ENCODE results near the gene PSAP.

PSAP gene

DNA sequence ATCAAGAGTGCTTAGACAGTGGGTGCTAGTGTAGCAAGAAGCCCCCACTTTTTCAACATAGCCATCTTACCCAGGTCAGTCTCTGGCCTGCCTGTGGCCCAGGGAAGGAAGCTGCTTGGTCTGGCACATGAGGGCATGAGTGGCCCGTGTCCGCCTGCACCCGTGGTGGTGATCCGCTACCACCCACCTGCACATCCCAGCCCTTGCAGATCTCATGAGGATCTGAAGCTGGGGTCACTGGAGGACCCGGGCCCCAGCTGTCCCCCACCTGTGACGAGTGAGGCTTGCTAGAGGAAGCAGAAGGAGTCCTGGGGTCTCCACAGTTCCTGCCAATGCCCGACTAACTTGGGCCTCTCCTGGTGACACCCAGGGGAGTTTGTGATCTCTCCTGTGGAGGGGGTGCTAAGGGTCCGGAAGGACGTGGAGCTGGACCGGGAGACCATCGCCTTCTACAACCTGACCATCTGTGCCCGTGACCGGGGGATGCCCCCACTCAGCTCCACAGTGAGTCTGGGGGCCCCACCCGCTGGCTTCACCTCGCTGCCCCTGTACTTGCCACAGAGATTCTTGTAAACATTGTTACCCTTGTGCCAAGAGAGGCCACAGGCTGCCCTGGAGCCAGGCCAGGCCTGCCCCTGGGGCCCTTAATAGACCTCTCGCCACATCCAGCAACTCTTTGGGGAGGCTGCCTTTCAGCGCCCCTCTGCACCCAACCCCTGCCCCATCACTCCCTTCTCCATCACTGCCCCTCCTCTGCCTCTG is 67.0 kb downstream of the PSAP start:
- Histone ChIP-seq H3K9me3 (replicated peaks; ENCODE audit: low read length) (no peaks in the 10 kb centered on the region), H3K27me3 (ENCODE audit: control insufficient read depth, insufficient read depth, low read length) (peaks cover 49% of the 10 kb centered on the region), H3K36me3 (ENCODE audit: insufficient read depth, low read length) (no peaks in the 10 kb centered on the region), H3K9ac (ENCODE audit: low read depth, low read length) (no peak overlapping the region), H3K4me2 (ENCODE audit: low read length) (no peak overlapping the region), H3K4me1 (ENCODE audit: control insufficient read depth, insufficient read depth, low read length) (no peaks in the 10 kb centered on the region), H3K4me3 (ENCODE audit: low read length) (no peak overlapping the region)

- no peak overlapping the region for H3K9ac ChIP-seq (ENCODE audit: low read depth, low read length)
- H3K36me3 ChIP-seq (ENCODE audit: insufficient read depth, low read length), result no peaks in the 10 kb centered on the region
- H3K4me2 ChIP-seq (ENCODE audit: low read length), result no peak overlapping the region
- H3K27me3 ChIP-seq (ENCODE audit: control insufficient read depth, insufficient read depth, low read length), result peaks cover 52% of the 10 kb centered on the region
- no peaks in the 10 kb centered on the region for H3K4me1 ChIP-seq (ENCODE audit: control insufficient read depth, insufficient read depth, low read length)
- H3K4me3 ChIP-seq (ENCODE audit: low read length), result no peak overlapping the region
- no peaks in the 10 kb centered on the region for H3K9me3 ChIP-seq (replicated peaks; ENCODE audit: low read length)
Measured at GRCh38 chr10:71782917-71783490, 68.0 kb downstream of the PSAP start.

DNA sequence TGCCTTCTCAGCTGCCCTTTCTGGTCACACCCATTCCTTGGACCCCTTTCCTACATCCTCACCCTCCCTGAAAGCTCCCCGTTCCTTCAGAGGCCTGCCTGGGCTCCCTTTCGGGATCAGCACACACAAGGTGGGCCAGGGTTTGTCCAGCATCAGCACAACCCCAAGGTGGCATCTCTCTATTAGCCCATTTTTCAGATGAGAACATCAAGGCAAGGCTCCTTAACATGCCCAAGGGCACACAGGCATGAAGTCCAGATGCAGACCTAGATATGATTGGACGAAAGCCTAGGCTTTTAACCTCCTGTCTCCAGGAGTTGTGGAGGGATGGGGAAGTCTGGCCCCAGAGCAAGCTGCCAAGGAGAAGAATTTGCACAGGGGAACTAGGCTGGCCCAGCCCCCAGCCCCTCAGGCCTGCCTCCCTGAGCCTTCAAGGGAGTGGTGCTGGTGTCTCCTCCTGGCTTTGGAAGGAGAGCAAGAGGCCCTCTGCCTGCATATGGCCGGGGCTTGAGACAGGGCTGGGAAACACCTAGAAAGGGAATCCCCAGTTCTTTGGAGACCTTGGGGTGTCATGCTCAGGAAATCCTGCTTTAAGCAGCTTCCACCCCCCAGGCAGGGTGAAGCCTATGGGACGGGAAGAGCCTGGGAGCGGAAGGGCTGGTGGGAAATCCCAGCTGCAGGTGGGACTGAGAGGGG is 68.7 kb downstream of the PSAP start:
- H3K4me3 ChIP-seq (ENCODE audit: low read length), result no peak overlapping the region
- no peak overlapping the region for H3K9ac ChIP-seq (ENCODE audit: low read depth, low read length)
- H3K4me2 ChIP-seq (ENCODE audit: low read length), result no peak overlapping the region
- H3K9me3 ChIP-seq (replicated peaks; ENCODE audit: low read length), result no peaks in the 10 kb centered on the region
- H3K4me1 ChIP-seq (ENCODE audit: control insufficient read depth, insufficient read depth, low read length), result no peaks in the 10 kb centered on the region
- H3K27me3 ChIP-seq (ENCODE audit: control insufficient read depth, insufficient read depth, low read length), result peaks cover 52% of the 10 kb centered on the region
- H3K36me3 ChIP-seq (ENCODE audit: insufficient read depth, low read length), result no peaks in the 10 kb centered on the region

- H3K4me3 ChIP-seq (ENCODE audit: low read length), result no peak overlapping the region
Measured at GRCh38 chr10:71780719-71781118, 70.3 kb downstream of the PSAP start.

DNA sequence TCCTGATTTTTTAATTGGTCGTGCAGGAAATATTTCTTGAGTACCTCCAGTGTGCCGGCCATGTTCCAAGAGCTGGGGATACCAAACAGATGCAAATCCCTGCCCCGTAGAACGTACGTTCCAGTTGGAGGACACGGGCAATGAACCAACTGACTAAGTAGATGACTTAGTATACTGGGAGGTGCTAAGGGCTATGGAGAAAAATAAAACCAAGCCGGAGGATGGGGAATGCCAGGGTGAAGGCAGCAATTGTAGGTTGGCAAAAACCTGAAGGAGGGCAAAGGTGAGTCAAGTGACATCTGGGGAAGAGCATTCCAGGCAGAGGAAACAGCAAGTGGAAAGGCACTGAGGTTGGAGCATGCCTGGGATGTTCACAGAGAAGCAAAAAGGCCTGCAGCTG is 70.9 kb downstream of the PSAP start:
- Histone ChIP-seq H3K27me3 (ENCODE audit: control insufficient read depth, insufficient read depth, low read length) (peaks cover 35% of the 10 kb centered on the region), H3K4me3 (ENCODE audit: low read length) (no peak overlapping the region), H3K36me3 (ENCODE audit: insufficient read depth, low read length) (no peaks in the 10 kb centered on the region), H3K9me3 (replicated peaks; ENCODE audit: low read length) (no peaks in the 10 kb centered on the region), H3K4me1 (ENCODE audit: control insufficient read depth, insufficient read depth, low read length) (no peaks in the 10 kb centered on the region), H3K9ac (ENCODE audit: low read depth, low read length) (no peak overlapping the region), H3K4me2 (ENCODE audit: low read length) (no peak overlapping the region)

More at GRCh38 chr10:71780719-71781118, 70.3 kb downstream of the PSAP start:
- Histone ChIP-seq H3K27me3 (ENCODE audit: control insufficient read depth, insufficient read depth, low read length) (peaks cover 41% of the 10 kb centered on the region), H3K4me2 (ENCODE audit: low read length) (no peak overlapping the region), H3K36me3 (ENCODE audit: insufficient read depth, low read length) (no peaks in the 10 kb centered on the region), H3K4me1 (ENCODE audit: control insufficient read depth, insufficient read depth, low read length) (no peaks in the 10 kb centered on the region), H3K9ac (ENCODE audit: low read depth, low read length) (no peak overlapping the region), H3K9me3 (replicated peaks; ENCODE audit: low read length) (no peaks in the 10 kb centered on the region)

- peaks cover under 1% of the 10 kb centered on the region for H3K4me1 ChIP-seq (ENCODE audit: control insufficient read depth, insufficient read depth, low read length)
- no peaks in the 10 kb centered on the region for H3K9me3 ChIP-seq (replicated peaks; ENCODE audit: low read length)
- no peak overlapping the region for H3K9ac ChIP-seq (ENCODE audit: low read depth, low read length)
- peaks cover 31% of the 10 kb centered on the region for H3K27me3 ChIP-seq (ENCODE audit: control insufficient read depth, insufficient read depth, low read length)
- H3K4me3 ChIP-seq (ENCODE audit: low read length), result no peak overlapping the region
- no peaks in the 10 kb centered on the region for H3K36me3 ChIP-seq (ENCODE audit: insufficient read depth, low read length)
- H3K4me2 ChIP-seq (ENCODE audit: low read length), result no peak overlapping the region
Measured at GRCh38 chr10:71779641-71780040, 71.4 kb downstream of the PSAP start.

DNA sequence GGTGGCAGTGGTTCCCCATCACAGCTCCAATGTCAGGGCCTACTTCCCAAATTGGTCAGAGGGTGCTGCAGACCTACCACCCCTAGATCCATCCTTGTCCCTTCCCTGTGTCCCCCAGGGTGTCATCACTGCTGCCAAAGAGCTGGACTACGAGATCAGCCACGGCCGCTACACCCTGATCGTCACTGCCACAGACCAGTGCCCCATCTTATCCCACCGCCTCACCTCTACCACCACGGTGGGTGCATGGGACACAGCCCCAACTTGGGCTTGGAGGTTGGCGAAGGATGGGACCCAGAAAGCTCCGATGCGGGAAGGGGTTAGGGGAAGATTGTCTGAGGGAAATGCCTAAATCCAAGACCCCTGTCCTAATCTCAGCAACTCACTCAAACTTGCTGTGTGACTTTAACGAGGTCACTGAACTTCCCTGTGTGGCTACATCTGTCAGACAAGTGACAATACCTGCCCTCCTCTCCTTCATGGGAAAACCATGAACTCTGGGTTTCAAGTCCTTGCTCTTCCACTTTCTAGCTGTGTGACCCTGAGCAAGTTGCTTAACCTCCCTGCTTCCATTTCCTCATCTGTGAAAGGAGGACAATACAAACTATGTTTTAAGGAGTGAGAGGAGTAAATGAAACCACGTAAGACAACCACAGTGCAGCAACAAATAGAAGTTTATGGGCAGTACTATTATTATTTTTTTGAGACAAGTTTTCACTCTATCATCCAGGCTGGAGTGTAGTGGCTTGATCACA is 72.8 kb downstream of the PSAP start:
- Histone ChIP-seq H3K4me3 (ENCODE audit: low read length) (no peak overlapping the region), H3K4me2 (ENCODE audit: low read length) (no peak overlapping the region), H3K9me3 (replicated peaks; ENCODE audit: low read length) (no peaks in the 10 kb centered on the region), H3K36me3 (ENCODE audit: insufficient read depth, low read length) (no peaks in the 10 kb centered on the region), H3K9ac (ENCODE audit: low read depth, low read length) (no peak overlapping the region), H3K27me3 (ENCODE audit: control insufficient read depth, insufficient read depth, low read length) (peaks cover 21% of the 10 kb centered on the region), H3K4me1 (ENCODE audit: control insufficient read depth, insufficient read depth, low read length) (peaks cover 12% of the 10 kb centered on the region)

GRCh38 chr10:71777213-71777985 is 73.7 kb downstream of the PSAP start:
- Histone ChIP-seq H3K9me3 (replicated peaks; ENCODE audit: low read length) (no peaks in the 10 kb centered on the region), H3K4me1 (ENCODE audit: control insufficient read depth, insufficient read depth, low read length) (peaks cover 20% of the 10 kb centered on the region), H3K27me3 (ENCODE audit: control insufficient read depth, insufficient read depth, low read length) (peaks cover 16% of the 10 kb centered on the region), H3K36me3 (ENCODE audit: insufficient read depth, low read length) (no peaks in the 10 kb centered on the region), H3K4me3 (ENCODE audit: low read length) (no peak overlapping the region), H3K4me2 (ENCODE audit: low read length) (no peak overlapping the region), H3K9ac (ENCODE audit: low read depth, low read length) (no peak overlapping the region)

DNA sequence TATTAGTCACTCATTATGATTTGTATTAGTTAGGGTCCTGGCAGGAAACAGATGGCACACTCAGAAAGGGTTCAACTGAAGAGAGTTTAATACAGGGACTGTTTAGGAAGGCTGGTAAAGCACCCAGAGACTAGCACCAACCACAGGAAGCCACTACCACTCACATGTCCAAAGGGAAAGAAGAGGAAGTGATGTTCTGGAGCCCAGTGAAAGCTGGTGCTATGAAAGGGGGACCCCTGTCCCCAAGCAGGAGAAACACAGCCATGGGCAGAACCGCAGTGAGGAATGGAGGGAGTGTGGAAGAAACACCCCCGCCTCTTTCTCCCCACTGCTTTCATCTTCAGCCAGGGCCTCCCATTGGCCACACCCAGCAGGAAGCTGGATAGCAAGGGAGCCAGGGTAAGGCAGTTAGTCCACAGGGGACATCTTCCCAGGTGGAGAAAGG is 74.5 kb downstream of the PSAP start:
- no peak overlapping the region for H3K4me2 ChIP-seq (ENCODE audit: low read length)
- no peak overlapping the region for H3K4me3 ChIP-seq (ENCODE audit: low read length)
- peaks cover 28% of the 10 kb centered on the region for H3K4me1 ChIP-seq (ENCODE audit: control insufficient read depth, insufficient read depth, low read length)
- H3K36me3 ChIP-seq (ENCODE audit: insufficient read depth, low read length), result no peaks in the 10 kb centered on the region
- H3K9ac ChIP-seq (ENCODE audit: low read depth, low read length), result no peak overlapping the region
- H3K27me3 ChIP-seq (ENCODE audit: control insufficient read depth, insufficient read depth, low read length), result peaks cover 8% of the 10 kb centered on the region
- H3K9me3 ChIP-seq (replicated peaks; ENCODE audit: low read length), result no peaks in the 10 kb centered on the region

- H3K36me3 ChIP-seq (ENCODE audit: insufficient read depth, low read length), result no peaks in the 10 kb centered on the region
- no peak overlapping the region for H3K4me3 ChIP-seq (ENCODE audit: low read length)
- peaks cover 4% of the 10 kb centered on the region for H3K27me3 ChIP-seq (ENCODE audit: control insufficient read depth, insufficient read depth, low read length)
- H3K4me2 ChIP-seq (ENCODE audit: low read length), result no peak overlapping the region
- H3K9me3 ChIP-seq (replicated peaks; ENCODE audit: low read length), result no peaks in the 10 kb centered on the region
- no peak overlapping the region for H3K9ac ChIP-seq (ENCODE audit: low read depth, low read length)
- peaks cover 42% of the 10 kb centered on the region for H3K4me1 ChIP-seq (ENCODE audit: control insufficient read depth, insufficient read depth, low read length)
Measured at GRCh38 chr10:71774916-71775702, 75.9 kb downstream of the PSAP start.
